ENCODE measurements around the gene VNN1.
"Not testable (repeated sequence)": the region's sequence is repeated elsewhere in the genome, so short reads cannot be mapped to it uniquely, and the experiment has no call there.

The VNN1 gene

DNA sequence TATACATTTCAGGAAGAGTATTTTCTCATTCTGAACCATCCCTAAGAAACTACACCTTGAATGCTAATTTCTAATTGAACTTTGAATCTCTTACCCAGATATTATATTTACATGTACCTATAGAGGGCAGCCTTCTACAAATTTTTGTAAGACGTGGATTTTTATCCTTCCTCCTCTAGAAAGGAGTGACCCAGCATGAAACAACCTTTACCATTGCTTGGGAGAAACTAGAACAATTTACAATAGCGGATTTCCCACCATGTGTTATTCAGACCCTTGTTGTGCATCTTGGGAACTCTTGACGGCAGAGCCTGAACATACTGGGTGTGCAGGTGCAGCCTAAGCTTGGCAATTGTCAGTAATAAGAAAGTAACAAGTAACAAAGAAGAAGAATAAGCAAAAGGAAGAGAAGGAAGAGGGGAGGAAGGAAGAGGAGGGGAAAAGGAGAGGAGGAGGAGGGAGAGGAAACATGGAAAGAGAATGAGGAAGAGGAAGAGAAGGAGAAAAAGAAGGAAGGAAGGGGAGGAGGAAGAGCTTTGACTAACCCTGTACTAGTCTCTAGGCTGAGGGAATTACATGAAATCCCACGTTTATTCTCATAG is 44.1 kb downstream of the VNN1 start:
- no peak for DNase-seq (ENCODE audit: low read depth)

DNA sequence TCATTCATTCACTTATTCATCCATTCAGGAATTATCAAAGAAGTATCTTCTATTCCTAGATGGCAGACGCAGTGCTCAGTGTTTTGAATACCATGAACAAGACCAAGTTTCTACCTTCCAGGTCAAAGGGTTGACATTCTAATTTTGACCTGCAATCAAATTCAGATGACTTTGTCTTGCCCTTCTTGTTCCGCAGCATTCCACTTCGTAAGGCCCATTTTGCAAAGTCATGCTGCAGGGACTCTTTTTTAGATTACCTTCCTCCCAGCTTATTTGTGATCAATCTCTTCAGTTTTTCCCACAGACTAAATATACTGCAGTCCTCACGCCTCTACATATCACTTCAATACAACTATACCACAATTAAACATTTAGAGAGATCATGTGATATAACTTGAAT is 47.7 kb downstream of the VNN1 start:
- no peak for DNase-seq (ENCODE audit: low read depth)

DNA sequence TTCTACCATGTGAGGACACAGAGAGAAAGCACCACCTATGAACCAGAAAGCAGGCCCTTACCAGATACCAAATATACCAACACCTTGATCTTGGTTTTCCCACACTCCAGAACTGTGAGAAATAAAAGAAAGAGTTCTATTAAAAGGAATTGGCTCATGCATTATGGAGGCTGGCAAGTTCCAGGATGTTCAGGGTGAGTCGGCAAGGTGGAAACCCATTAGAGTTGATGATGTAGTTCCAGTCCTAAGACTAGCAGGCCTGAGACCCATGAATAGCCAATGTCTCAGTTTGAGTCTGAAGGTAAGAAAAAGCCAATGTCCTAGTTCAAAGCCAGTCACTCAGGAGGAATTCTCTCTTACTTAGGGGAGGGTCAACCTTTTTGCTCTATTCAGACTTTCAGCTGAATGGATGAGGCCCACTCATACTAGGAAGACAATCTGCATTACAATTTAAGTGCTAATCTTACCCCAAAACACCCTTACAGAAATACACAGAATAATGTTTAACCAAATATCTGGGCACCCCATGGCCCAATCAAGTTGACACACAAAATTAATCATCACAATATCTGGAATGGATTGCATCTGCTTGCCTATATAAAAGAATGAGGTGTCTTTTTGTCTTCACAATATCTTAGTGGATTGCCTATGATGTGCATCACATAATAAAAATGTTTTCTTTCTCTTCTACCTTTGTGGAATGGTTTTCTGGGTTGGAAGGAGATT is 49.4 kb downstream of the VNN1 start:
- DNase-seq (ENCODE audit: low read depth) = no peak

- no peak for DNase-seq (ENCODE audit: low read depth)
Measured at GRCh38 chr6:132663661-132664060, 50.2 kb downstream of the VNN1 start.

DNA sequence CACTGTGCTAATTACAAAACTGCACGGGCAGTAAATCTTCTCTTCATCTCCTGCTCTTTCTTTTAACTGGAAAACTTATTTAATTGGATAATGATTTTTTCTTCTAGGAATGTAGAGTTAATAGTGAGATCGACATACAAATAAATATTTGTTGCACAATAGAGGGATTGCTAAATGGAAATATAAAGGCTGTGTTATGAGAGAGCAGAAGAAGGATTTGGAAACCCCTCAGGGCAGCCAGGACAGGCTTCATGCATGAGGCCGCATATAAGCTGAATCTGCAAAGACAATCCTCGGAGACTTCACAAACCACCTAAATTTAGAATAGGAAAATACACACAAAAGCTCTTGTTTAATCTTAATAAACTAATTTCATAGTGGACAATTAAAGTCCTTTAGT is 51.9 kb downstream of the VNN1 start:
- DNase-seq (ENCODE audit: low read depth) = no peak

DNA sequence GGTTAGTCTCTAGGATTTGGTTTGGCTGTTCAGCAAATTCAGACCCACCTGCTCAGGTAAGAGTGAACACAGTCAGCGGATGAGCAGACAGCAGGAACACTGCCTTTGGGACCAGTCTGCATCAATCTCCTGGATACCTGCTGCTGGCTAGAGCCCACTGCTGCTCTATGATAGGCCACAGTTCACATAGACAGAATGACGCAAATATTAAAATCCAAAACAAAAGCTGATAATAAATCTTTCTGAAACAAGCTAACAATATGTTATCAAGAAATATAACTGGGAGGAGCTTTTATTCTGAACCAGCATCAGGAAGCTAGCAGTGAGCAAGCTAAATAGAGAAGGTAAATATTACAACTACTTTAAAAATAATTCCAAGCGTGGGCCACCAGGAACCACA is 54.8 kb downstream of the VNN1 start, which contains the start of gene TAAR1:
Gene TAAR1 (minus strand): TSS at position 101 of the 400 bp plus-strand sequence. CDS start 13,179 bp downstream, outside the sequence.
- DNase-seq (ENCODE audit: low read depth) = no peak

- DNase-seq (ENCODE audit: low read depth) = no peak
Measured at GRCh38 chr6:132651062-132651461, 62.8 kb downstream of the VNN1 start.

DNA sequence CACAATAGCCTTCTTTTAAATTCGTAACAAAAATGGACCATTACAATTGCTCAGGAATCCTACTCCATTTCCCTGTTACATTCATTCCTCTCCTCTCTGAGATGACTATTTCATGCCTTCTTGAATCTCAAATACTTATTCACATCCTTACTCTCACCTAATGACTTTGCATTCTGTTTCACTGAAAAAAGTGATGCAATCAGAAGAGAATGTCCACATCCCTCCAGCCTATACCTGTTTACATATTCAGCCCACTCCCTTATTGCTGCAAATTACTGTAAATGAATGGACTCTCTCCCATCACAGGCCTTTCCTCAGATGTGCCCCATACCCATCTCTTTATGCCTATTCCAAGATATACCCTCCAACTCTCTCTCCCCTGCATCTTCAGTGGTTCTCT is 63.4 kb downstream of the VNN1 start:
- DNase-seq (ENCODE audit: low read depth) = no peak

DNA sequence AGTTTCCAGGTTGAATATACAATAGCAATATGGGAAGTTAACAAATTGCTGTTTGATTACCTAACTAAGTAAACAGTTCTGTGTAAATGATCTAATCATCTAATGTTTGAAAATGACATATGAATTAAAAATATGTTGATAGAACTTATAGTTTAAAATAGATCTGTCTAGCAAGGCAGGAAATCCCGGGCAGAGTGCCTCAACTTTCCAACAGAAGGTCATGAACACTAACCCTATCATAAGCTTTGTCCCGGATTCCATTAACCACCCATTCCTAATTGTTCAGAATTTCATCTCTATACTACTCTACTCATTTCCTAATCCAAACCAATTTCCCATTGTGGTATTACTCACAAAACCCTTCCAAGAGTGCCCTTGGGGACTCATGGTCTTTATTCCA is 65.0 kb downstream of the VNN1 start:
- DNase-seq (ENCODE audit: low read depth) = no peak

- DNase-seq (ENCODE audit: low read depth) = no peak
Measured at GRCh38 chr6:132648356-132648755, 65.5 kb downstream of the VNN1 start.

GRCh38 chr6:132643547-132643946 is 70.3 kb downstream of the VNN1 start:
- no peak for DNase-seq (ENCODE audit: low read depth)

- not testable (repeated sequence) for DNase-seq (ENCODE audit: low read depth)
Measured at GRCh38 chr6:132637135-132637534, 76.7 kb downstream of the VNN1 start.

DNA sequence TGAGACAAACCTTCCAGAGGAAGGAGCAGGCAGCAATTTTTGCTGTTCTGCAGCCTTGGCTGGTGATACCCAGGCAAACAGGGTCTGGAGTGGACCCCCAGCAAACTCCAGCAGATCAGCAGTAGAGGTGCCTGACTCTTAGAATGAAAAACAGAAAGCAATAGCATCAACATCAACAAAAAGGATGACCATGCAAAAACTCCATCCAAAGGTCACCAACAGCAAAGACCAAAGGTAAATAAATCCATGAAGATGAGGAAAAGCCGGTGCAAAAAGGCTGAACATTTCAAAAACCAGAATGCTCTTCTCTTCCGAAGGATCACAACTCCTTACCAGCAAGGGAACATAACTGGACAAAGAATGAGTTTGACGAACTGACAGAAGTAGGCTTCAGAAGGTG is 77.9 kb downstream of the VNN1 start:
- DNase-seq (ENCODE audit: low read depth) = not testable (repeated sequence)

DNA sequence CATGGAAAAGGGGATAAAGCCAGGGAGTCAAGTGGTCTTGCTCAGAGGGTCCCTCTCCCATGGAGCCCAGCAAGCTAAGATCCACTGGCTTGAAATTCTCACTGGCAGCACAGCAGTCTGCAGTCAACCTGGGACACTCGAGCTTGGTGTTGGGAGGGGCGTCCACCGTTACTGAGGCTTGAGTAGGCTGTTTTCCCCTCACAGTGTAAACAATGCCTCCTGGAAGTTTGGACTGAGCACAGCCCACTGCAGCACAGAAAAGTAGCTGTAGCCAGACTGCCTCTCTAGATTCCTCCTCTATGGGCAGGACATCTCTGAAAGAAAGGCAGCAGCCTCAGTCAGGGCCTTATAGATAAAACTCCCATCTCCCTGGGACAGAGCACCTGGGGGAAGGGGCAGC is 78.6 kb downstream of the VNN1 start:
- not testable (repeated sequence) for DNase-seq (ENCODE audit: low read depth)

- no peak for DNase-seq (ENCODE audit: low read depth)
Measured at GRCh38 chr6:132634796-132635195, 79.1 kb downstream of the VNN1 start.

DNA sequence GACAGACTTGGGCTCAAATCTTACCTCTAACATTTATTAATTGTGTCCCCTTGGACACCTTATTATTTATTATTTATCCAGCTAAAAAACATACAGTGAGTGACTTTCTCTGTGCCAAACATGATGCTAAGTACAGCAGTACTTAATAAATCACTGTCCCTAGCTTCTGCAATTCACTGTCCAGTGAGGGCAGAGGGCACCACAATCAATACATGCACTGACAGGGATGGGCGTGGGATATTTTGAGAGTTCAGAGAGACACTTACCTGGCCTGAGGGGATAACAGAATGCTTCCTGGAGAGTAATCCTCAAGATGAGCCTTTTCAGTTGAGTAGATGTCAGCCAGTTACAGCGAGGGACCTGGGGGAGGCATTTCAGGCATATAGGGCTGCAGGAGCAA is 80.5 kb downstream of the VNN1 start:
- no peak for DNase-seq (ENCODE audit: low read depth)
